HG03066 (cell line): Measurements from ENCODE around the gene SEMA3E.
A peak's percentile ranks its signal among the peaks of the same experiment; 100 is the strongest.
"Not testable (repeated sequence)": the region's sequence is repeated elsewhere in the genome, so short reads cannot be mapped to it uniquely, and the experiment has no call there.

Experiments
- ATAC-seq: cut with Tn5 transposase; IDR thresholded peaks from one replicate; pipeline ENCODE4 v1.9.1; 2021; ENCODE audit warnings: low read depth; ENCODE audit not compliant: unreplicated experiment

Gene SEMA3E

DNA sequence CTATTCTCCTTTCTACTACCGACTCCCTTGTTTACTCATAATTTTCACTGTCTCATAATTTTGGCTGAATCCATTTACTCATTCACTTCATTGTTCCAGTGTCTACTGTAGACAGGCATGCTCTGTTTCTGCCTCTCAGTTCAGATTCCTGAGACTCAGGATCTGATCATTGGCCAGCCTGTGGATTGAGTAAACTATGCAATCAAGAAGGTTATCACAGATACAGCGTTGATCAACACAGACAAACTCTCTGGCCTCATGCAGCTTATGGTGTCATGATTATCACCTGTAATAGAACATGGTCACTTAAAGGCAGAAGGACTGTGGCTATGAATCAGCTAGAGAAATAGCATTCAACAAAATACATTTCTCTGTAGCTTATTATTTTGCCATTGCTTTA, 86.0 kb downstream of the SEMA3E start:
- ATAC-seq, result no peak

DNA sequence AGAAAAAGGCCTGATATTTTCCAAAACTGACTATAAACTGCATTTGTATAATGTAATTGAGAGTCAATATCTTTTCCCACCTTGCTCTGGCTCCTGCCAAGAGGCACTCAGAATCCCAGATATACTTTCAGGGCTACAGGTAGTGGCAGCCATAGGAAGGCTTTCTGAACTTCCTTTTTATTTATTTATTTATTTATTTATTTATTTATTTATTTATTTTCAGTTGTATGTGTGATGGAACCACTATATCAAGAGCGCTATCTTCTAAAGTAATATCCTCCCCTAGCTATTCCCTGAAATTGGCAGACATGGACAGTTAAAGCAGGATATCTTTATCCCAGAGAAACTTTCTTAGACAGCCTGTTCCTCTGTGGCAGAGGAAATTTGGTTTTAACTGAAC, 86.7 kb downstream of the SEMA3E start:
- ATAC-seq, result no peak

DNA sequence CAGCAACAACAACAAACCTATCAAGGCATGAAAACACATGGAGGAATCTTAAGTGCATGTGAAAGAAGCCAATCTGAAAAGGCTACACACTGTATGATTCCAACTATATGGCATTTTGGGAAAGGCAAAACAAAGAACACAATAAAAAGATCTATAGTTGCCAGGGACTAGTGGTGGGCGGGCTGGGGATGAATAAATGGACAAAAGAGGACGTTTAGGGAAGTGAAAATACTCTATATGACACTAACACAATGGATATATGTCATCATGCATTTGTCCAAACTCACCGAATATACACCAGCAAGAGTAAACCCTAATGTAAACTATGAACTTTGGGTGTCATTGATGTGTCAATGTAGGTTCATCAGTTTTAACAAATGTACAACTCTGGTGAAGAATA, 89.1 kb downstream of the SEMA3E start:
- ATAC-seq, result no peak

DNA sequence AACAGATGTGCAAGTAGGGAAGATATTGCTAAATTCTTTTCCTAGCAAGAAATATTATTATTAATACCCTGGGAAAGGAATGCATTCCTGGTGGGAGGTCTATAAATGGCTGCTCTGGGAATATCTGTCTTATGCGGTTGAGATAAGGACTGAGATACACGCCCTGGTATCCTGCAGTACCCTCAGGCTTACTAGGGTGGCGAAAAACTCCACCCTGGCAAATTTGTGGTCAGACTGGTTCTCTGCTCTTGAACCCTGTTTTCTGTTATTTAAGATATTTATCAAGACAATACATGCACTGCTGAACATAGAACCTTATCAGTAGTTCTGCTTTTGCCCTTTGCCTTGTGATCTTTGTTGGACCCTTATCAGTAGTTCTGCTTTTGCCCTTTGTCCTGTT, 96.4 kb downstream of the SEMA3E start:
- ATAC-seq, result not testable (repeated sequence)

DNA sequence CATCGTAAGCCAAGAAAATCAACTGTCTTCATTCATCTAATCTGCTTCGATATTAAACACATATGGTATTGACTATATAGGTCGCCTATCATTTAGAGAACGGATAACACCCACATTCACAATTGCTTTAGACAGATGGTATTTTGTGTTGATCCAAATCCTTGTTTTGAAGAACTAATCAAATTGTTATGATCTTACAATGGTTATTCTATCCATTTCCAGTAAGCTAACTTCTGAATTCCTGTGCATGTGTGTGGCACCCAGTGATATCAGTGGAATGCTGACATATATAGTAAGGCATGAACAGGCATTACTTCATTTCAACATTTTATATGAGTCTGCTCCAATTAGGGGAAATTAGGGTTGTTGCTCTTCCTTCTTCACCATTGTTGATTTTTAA, 98.8 kb downstream of the SEMA3E start:
- no peak for ATAC-seq

DNA sequence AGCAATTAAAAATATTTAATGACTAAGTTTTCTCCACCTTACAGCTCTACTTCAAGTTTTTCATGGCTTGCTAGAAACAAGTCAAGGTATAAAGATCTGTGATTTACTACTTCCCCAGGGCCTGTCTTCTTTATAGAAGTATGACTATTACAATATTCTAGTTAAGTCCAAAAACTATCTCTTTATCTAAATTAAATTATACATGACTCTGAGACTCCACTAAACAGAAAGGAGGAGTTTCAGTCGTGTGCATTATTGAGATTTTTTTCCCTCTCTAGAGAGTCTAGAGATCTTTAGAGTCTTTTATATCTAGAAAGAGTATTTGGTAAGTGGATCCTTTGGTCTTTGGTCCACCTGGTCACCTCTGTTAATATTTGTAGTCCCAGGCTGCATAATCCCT, 100.7 kb downstream of the SEMA3E start:
- ATAC-seq, result no peak

DNA sequence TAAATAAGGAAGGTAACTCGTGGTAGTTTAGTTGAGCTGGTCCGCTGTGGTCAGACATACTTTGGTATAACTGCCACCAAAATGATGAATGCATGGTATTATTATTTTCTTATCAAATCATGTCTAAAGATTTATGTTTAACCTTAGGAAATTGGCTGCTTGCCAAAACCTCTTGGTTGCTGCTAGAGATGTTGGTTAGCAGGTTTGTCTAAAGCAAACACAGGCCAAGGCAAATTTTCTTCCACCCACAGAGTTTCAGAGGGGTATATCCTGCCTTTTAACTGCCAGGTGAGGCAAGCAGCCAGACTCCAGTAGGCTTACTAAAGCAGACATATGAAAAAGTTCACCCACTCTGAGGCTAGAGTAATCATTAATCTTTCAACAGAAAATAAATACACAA, 101.4 kb downstream of the SEMA3E start:
- peak; percentile 98 for ATAC-seq

DNA sequence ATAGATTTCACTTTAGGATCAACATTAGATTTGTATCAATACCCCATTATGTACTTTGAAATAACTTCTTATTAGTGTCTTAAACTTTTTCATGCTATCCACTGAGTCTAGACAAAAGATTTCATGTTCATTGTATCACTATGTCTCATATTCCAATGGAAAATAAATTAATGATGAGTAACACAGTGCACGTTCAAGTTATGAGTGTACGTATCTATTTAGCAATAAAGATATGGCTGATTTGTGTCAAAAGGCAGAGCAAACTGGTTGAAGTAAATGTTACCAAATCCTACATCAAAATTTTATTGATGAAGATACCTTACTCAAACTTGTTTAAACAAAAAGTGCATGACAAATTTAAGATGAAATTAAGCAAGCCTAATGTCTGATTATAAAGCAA, 102.4 kb downstream of the SEMA3E start:
- no peak for ATAC-seq

DNA sequence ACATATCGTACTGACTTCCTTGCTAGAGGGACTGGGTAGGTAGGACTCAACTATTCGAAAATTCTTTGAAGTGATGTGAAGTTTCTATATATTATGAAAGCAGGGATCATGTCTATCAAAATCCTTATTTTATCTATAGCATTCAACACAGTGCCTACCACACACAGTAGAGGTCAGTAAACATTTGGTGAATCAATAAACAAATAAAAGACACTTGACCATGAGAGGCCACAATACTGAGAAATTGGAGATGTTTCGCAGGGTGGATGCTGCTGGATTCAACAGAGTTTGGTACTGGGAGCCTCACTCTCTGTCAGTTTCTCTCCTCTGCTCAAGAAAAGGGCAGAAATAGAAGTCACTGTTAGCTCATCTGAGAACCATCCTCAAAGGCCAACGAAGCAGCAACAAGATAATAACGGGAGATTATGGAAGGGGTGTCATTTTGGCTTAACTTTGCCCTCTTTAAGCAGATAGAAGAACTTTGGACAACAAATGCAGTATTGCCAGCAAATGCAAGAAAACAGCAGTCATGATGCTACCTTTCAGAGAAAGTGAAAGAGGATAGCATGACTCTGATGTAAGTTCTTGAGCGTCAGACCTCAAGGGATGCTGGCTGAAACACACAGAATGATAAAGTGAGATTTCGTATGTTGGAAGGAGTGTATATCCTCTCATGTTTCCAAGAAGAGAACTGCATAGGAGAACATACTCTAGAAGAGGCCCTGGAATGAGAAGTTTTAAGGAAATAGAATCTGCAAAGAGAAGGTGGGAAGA, 107.6 kb downstream of the SEMA3E start:
- ATAC-seq, result no peak

DNA sequence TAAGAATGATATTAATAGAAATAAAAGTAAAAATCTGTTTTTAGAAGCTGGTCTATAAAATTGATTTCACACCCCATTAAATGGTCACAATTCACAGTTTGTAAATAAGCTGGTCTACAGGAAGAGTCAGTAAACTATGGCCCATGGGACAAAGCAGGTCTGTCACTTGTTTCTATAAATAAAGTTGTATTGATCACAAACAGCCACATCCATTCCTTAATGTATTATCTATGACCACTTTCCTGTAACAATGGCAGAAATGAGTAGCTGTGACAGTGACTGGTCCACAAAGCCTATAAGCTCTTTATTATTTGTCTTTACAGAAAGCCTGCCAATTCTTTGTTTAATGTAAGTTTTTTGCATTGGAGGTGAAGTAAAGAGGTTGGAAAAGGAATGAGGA, 114.5 kb downstream of the SEMA3E start:
- ATAC-seq, result no peak

DNA sequence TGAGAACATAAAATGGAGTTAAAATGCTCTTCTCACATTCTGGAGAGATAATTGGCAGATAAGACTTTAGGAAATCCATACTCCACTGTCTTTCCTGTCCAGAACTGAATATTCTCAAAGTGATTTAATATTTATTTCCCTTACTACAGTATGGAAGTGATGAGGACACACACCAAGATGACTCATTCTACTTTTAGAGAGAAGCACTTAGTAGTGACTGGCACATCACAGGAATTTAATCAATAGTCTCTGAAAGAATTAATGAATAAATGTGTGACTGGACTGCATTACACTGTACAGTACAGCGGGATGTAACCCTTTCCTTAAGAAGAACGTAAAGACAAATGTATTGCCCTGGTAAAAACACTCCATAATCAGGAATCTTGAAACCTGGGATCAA, 116.7 kb downstream of the SEMA3E start:
- ATAC-seq, result no peak

DNA sequence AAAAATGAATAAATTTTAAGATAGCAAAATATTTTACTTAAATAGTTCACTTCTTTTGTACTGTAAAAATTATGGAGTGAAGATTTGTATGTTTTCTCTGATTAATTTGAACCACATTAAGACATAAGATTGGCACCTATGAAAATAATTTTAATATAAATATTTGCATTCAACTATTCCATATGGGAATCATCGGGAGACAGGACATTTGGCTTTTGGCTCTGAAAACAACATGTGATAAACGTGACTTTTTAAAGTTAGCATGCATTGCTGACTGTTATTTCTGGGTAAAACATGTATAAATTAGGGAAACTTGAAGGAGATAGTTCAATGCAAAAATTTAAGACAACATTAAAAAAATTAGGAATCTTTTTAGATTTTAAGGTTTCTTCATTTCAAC, 117.2 kb downstream of the SEMA3E start:
- no peak for ATAC-seq

DNA sequence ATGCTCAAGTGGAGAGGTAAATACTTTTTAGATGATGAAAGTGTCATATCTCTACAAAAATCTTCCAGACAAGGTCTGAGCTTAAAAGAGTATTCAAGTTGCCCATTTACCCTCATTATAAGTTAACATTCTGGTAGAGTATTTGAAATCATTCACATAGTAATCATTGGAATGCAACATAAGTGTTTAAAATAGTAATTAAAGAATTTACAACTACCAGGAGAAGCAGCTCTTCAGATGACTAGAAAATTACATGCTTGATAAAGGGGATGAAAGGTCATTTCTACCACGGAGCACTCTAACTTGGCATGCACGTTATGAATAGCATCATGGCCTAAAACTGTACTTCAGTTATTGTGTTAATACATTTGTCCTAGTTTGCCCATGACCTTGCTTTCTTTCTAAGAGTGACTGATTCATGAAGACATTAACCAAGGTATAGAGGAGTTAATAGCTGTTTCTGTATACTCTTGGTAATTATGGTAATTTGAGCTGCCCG, 120.0 kb downstream of the SEMA3E start:
- ATAC-seq, result no peak

DNA sequence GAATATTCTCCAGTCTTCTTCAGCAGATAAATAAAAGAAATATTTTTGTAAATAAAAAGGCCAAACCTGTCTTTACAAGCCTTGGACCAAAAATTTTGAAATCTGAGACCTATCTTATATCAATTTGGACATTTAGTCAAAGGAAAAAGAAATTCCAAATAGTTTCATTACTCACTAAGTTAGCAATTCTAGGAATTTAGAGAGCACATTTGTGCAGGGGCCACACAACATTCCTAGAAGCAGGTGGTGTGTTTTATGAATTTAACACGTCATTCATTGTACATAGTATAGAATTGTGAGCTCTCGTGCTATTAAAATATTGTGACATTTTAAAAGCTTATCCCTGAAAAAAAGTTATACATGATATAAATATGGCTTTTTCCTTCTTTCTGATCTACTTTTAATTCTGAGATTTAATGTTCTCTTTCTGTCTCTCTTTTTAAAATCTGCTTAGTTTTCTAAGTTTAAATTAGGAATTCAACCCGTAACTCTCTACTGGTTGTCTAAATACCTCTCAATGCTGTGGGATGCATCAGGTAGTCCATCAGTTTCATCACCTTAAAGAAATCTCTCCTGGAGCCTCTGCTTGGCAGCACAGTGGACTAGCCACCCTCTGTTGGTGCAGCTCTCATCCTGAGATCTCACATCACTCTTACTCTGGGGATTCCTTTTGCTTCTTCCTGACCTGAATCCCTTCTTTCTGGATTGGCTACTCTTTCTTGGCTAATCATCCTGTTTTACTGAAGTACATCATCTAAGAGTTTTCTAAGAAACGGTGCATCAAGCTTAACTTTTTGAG, 124.5 kb downstream of the SEMA3E start:
- no peak for ATAC-seq

DNA sequence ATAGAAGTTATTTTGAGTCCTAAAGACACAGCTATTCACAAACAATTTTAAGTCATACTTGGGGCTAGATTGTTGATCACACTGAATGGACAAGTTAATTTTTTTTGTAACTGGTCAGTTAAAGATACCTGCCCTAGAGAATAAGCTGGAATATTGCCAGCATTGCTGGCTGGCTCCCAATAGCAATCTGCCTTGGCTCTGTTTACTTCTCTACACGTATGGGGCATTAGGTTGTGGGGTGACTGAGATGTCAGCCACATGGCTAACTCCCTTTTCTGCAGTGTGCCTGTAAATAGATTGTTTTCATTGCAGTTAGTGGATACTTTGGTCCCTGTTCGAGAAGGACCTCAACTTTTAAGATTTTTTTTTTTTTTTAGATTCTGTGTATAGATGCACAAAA, 128.2 kb downstream of the SEMA3E start:
- ATAC-seq, result no peak

DNA sequence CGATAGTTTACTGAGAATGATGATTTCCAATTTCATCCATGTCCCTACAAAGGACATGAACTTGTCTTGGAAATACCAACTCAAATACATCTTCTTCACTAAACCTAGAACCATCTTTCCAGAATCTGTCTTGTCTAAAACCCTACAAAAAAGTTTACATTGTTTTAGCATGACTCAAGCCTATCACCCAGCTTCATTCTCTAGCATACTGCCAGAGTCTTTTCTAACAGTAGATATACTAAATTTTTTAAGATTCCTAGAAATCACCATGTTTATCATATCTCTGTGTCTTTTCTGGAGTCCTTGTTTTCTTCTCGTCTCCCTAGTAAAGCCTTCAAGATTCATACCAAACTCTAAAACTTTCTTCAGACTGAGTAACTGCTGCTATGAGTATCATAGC, 129.7 kb downstream of the SEMA3E start:
- no peak for ATAC-seq

DNA sequence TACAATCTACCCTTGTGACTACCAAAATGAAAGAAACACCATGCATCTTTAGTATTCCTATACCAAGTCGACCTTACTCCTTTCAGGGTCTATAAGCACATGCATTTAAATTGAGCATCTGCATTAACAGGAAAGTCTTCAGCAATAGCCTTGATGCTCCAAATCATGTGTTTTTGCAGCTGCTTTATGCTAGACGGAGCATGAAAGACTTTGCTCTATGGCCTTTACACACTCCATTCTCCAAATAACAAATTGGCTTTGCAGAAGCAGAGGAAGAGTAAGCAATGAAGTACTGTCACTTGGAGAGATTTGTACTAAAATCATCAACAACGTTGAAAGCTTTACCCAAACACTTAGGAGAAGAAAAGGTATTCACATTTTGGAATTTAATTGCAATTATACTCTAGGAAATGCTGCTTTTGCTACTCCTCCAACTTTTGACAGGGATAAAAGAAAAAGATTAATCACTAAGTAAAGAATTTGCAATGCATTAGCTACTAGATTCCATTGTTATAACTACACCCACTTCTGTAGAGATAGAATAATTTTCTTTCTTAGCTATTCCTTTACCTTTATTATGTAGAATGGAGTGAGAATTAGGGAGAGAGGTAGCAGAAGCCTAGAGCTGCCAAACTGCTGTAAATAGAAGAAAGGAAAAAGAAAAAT, 131.8 kb downstream of the SEMA3E start:
- no peak for ATAC-seq

DNA sequence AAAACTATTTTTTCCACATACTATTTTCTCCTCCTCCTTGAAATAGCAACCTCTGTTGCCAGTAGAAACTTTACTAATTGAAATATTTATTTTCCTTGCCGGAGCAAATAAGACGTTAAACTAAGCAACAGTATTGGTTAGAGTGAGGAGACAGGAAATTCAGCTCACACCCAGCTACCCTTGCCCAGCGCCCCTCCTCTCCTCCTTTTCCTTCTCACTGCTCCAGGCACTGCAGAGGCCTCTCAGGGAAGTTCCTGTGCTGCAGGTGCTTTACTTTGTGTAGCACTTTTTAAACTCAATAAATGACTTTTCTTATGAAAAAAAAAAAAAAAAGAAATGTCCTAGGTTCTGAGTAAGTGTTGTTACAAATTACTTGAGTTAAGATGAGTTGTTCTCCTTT, 134.0 kb downstream of the SEMA3E start:
- ATAC-seq, result no peak

DNA sequence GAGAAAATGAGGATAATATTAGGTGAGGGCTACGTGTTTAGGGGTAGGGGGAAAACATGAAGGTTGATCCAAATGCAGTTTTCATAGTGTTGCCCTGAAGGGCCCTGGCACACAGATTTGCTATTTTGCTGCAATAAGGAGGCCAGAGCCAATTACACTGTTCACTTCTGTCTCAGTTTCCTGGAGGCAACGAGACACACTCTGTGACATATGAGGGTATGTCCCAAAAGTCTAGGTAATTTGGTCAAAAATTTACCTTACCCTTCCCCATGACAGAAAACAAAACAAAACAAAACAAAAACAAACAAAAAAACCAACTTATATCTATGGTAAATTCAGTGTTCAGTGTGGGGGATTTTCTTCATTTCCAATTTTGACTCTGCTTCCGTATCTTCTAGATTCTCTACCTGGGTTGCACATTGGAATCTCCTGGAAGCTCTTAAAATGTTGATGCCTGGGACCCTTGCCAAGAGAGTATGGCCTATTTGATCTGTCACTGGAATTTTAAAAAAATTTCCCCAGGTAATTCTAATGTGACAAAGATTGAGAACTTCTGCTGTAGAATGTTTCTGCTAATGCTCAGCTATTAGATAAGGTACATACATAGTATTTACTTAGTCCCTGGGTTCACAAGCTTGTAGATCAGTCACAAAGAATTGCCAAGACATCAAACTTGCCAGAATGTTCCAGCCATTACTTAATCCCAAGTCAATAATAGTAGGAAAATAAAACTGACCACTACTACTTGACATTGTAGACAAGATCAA, 139.5 kb downstream of the SEMA3E start:
- no peak for ATAC-seq

DNA sequence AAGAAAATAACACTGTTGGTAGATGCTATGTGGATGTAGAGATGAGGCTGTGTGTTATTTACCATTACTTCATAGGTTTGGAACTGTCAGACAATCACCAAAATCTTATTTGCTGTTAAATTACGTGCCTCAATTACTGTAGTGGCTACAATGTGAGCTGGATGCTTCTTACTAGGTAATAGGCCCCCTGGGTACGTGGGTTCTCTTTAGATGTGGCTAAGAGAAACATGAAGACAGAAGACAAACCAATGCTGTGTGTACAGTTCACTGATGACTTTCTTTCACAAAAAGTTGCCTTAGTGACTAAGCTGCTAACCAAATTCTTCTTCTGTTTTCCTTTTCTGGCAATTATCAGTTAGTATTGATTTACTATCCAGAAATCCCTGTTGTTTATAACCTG, 144.6 kb downstream of the SEMA3E start:
- no peak for ATAC-seq

DNA sequence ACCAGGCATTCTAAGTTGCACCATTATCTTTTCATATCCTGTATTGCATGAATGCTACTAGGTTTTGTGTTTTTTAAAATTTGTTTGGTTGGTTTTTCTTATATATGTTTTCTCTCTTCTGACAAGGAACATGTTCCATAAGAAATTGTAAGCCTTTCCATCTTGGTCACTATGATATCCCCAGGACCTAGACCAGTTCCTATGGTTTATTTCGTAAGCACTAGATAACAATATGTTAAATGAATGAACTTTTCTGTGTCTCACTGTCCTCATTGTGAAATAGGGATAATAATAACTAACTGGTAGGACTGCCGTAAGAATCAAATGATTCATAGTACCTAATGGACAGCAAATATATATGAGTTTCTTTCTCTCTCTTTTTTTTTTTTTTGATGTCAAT, 146.3 kb downstream of the SEMA3E start:
- no peak for ATAC-seq
